Measurements from ENCODE around the gene TMEM239. TPM values are rescaled to one million over a fixed set of nuclear protein-coding genes. Genes with fewer than 3 reads are reported as not detected.

The TMEM239 gene
- total RNA-seq, 1 donor from 2014 or later: not detected

GRCh38 chr20:2816583-2817340 lies 598 bp downstream of the TMEM239 start:
- Histone ChIP-seq H3K9me3 (no peaks in the 10 kb centered on the region), H3K27ac (peak overlapping the region; percentile 58), H3K4me1 (peaks cover 44% of the 10 kb centered on the region), H3K27me3 (no peaks in the 10 kb centered on the region), H3K36me3 (no peaks in the 10 kb centered on the region), H3K4me3 (no peak overlapping the region)
- peak; percentile 81 to 87 for DNase-seq (ENCODE audit: extremely low spot score in 2 of 2)
- TF ChIP-seq POLR2A (IDR thresholded peaks at IDR 0.05): no peak
- no peak for TF ChIP-seq CTCF (IDR thresholded peaks at IDR 0.05)
- TF ChIP-seq POLR2AphosphoS5 (IDR thresholded peaks at IDR 0.05; ENCODE audit: insufficient read depth in 1 of 2, low read depth in 1 of 2): no peak
- intact Hi-C loops (cut with DNase I): no loop called here

GRCh38 chr20:2817341-2817726 lies 1.2 kb downstream of the TMEM239 start:
- Histone ChIP-seq H3K36me3 (no peaks in the 10 kb centered on the region), H3K27ac (peak overlapping the region; percentile 57), H3K27me3 (no peaks in the 10 kb centered on the region), H3K4me3 (no peak overlapping the region), H3K4me1 (peaks cover 49% of the 10 kb centered on the region), H3K9me3 (no peaks in the 10 kb centered on the region)
- peak; percentile 56 to 82 for DNase-seq (ENCODE audit: extremely low spot score in 2 of 2)
- TF ChIP-seq POLR2AphosphoS5 (IDR thresholded peaks at IDR 0.05; ENCODE audit: insufficient read depth in 1 of 2, low read depth in 1 of 2) (no peak), POLR2A (IDR thresholded peaks at IDR 0.05) (no peak)
- intact Hi-C loops (cut with DNase I): no loop called here

GRCh38 chr20:2817891-2818595 lies 1.9 kb downstream of the TMEM239 start:
- H3K36me3 ChIP-seq: no peaks in the 10 kb centered on the region
- peak; percentile 25 to 64 for DNase-seq (ENCODE audit: extremely low spot score in 2 of 2)
- H3K27ac ChIP-seq: peak overlapping the region; percentile 59
- H3K4me1 ChIP-seq: peaks cover 49% of the 10 kb centered on the region
- H3K4me3 ChIP-seq: no peak overlapping the region
- no peaks in the 10 kb centered on the region for H3K27me3 ChIP-seq
- H3K9me3 ChIP-seq: no peaks in the 10 kb centered on the region
- intact Hi-C loops (cut with DNase I): no loop called here
- TF ChIP-seq POLR2A (IDR thresholded peaks at IDR 0.05) (no peak), POLR2AphosphoS5 (IDR thresholded peaks at IDR 0.05; ENCODE audit: insufficient read depth in 1 of 2, low read depth in 1 of 2) (no peak), CTCF (IDR thresholded peaks at IDR 0.05) (no peak)

- intact Hi-C loops (cut with DNase I): no loop called here
- Histone ChIP-seq H3K36me3 (no peaks in the 10 kb centered on the region), H3K27me3 (no peaks in the 10 kb centered on the region), H3K4me1 (peaks cover 38% of the 10 kb centered on the region), H3K4me3 (peak overlapping the region; percentile 19 to 28), H3K9me3 (no peaks in the 10 kb centered on the region), H3K27ac (peak overlapping the region; percentile 59)
- DNase-seq (ENCODE audit: extremely low spot score in 2 of 2): no peak
- no peak for TF ChIP-seq CTCF (IDR thresholded peaks at IDR 0.05)
- TF ChIP-seq POLR2AphosphoS5 (IDR thresholded peaks at IDR 0.05; ENCODE audit: insufficient read depth in 1 of 2, low read depth in 1 of 2): no peak
- TF ChIP-seq POLR2A (IDR thresholded peaks at IDR 0.05): no peak
Observed at GRCh38 chr20:2820084-2820895, 4.1 kb downstream of the TMEM239 start.
